Measurements from ENCODE around the gene TFPI2.

TFPI2 gene

GRCh38 chr7:93906267-93906666 lies 15.7 kb upstream of the TFPI2 start, which contains the start of gene GNGT1:
Gene GNGT1, plus strand, starts transcription at chr7:93906567. Its CDS starts 180 bp downstream, at chr7:93906747.
- no peak for DNase-seq

GRCh38 chr7:93902777-93903423 lies 12.3 kb upstream of the TFPI2 start:
- DNase-seq, result no peak

GRCh38 chr7:93897680-93898079 lies 7.1 kb upstream of the TFPI2 start:
- no peak for DNase-seq

- DNase-seq, result no peak
These were observed 5.5 kb upstream of the TFPI2 start for GRCh38 chr7:93895859-93896600.

- no peak for DNase-seq
These were observed 4.5 kb upstream of the TFPI2 start for GRCh38 chr7:93894966-93895640.

GRCh38 chr7:93894426-93894825 lies 3.9 kb upstream of the TFPI2 start:
- no peak for DNase-seq

- no peak for DNase-seq
These were observed 501 bp downstream of the TFPI2 start for GRCh38 chr7:93890041-93890463.

- DNase-seq, result no peak
These were observed 1.3 kb downstream of the TFPI2 start for GRCh38 chr7:93889261-93889660.

GRCh38 chr7:93884541-93884940 lies 6.0 kb downstream of the TFPI2 start:
- DNase-seq, result no peak

- DNase-seq, result no peak
These were observed 6.6 kb downstream of the TFPI2 start for GRCh38 chr7:93883917-93884345.

- DNase-seq, result no peak
These were observed 7.3 kb downstream of the TFPI2 start for GRCh38 chr7:93883078-93883916.

GRCh38 chr7:93882468-93882867 lies 8.1 kb downstream of the TFPI2 start:
- no peak for DNase-seq

GRCh38 chr7:93879356-93879755 lies 11.2 kb downstream of the TFPI2 start:
- no peak for DNase-seq

GRCh38 chr7:93877742-93878141 lies 12.8 kb downstream of the TFPI2 start:
- no peak for DNase-seq

- DNase-seq, result no peak
These were observed 16.5 kb downstream of the TFPI2 start for GRCh38 chr7:93873998-93874574.

- no peak for DNase-seq
These were observed 23.7 kb downstream of the TFPI2 start for GRCh38 chr7:93866886-93867285.

- no peak for DNase-seq
These were observed 27.9 kb downstream of the TFPI2 start for GRCh38 chr7:93862651-93863050.

- no peak for DNase-seq
These were observed 29.1 kb downstream of the TFPI2 start for GRCh38 chr7:93861325-93861949.

- no peak for DNase-seq
These were observed 30.3 kb downstream of the TFPI2 start for GRCh38 chr7:93860261-93860660.

GRCh38 chr7:93858857-93859256 lies 31.7 kb downstream of the TFPI2 start:
- no peak for DNase-seq

GRCh38 chr7:93856323-93856722 lies 34.2 kb downstream of the TFPI2 start:
- DNase-seq, result no peak

GRCh38 chr7:93855797-93856196 lies 34.8 kb downstream of the TFPI2 start:
- DNase-seq, result no peak

All from CD4-positive, alpha-beta T cell treated with Interleukin-4 for 1 hour (primary cell).